ENCODE data around the gene TEX28.
"Not testable (repeated sequence)": the region's sequence is repeated elsewhere in the genome, so short reads cannot be mapped to it uniquely, and the experiment has no call there.

TEX28 gene

GRCh38 chrX:154294791-154295574 lies at the start of gene TEX28:
TEX28 (minus strand) TSS chrX:154295124; CDS start chrX:154292117, 3,007 bp downstream.
- Mint-ChIP-seq H3K9me3 (no peaks in the 10 kb centered on the region), H3K36me3 (no peaks in the 10 kb centered on the region), H3K4me3 (no peak within 1 kb of the TSS), H3K27ac (no peak within 1 kb of the TSS), H3K4me1 (no peaks in the 10 kb centered on the region), H3K27me3 (no peaks in the 10 kb centered on the region)
- CTCF ChIA-PET, result no interaction called here
- DNase-seq, result no peak

GRCh38 chrX:154343620-154344019 lies 48.7 kb upstream of the TEX28 start:
- H3K36me3 Mint-ChIP-seq, CTCF ChIA-PET, H3K27ac Mint-ChIP-seq, H3K27me3 Mint-ChIP-seq, H3K4me3 Mint-ChIP-seq, H3K9me3 Mint-ChIP-seq, DNase-seq: not testable (repeated sequence)
- H3K4me1 Mint-ChIP-seq, result peaks cover 12% of the 10 kb centered on the region

GRCh38 chrX:154343063-154343462 lies 48.1 kb upstream of the TEX28 start:
- CTCF ChIA-PET, H3K27ac Mint-ChIP-seq, H3K9me3 Mint-ChIP-seq, H3K4me1 Mint-ChIP-seq, H3K4me3 Mint-ChIP-seq, H3K36me3 Mint-ChIP-seq, DNase-seq, H3K27me3 Mint-ChIP-seq: not testable (repeated sequence)

- DNase-seq, H3K36me3 Mint-ChIP-seq, H3K9me3 Mint-ChIP-seq, CTCF ChIA-PET, H3K27ac Mint-ChIP-seq, H3K27me3 Mint-ChIP-seq, H3K4me3 Mint-ChIP-seq, H3K4me1 Mint-ChIP-seq: not testable (repeated sequence)
Observed at GRCh38 chrX:154341399-154342298, 46.7 kb upstream of the TEX28 start.

- Mint-ChIP-seq H3K27ac (no peak overlapping the region), H3K36me3 (no peaks in the 10 kb centered on the region), H3K4me3 (no peak overlapping the region), H3K9me3 (no peaks in the 10 kb centered on the region), H3K4me1 (peaks cover 24% of the 10 kb centered on the region), H3K27me3 (no peaks in the 10 kb centered on the region)
- DNase-seq, result no peak
- CTCF ChIA-PET, result no interaction called here
Observed at GRCh38 chrX:154334496-154334895, 39.6 kb upstream of the TEX28 start.

- no peaks in the 10 kb centered on the region for H3K27me3 Mint-ChIP-seq
- CTCF ChIA-PET, result no interaction called here
- H3K9me3 Mint-ChIP-seq, result no peaks in the 10 kb centered on the region
- H3K27ac Mint-ChIP-seq, result peak overlapping the region; percentile 40
- H3K4me1 Mint-ChIP-seq, result peaks cover 26% of the 10 kb centered on the region
- DNase-seq, result no peak
- H3K4me3 Mint-ChIP-seq, result no peak overlapping the region
- no peaks in the 10 kb centered on the region for H3K36me3 Mint-ChIP-seq
Observed at GRCh38 chrX:154333837-154334271, 38.9 kb upstream of the TEX28 start.

GRCh38 chrX:154333116-154333515 lies 38.2 kb upstream of the TEX28 start:
- H3K4me3 Mint-ChIP-seq, result no peak overlapping the region
- no peaks in the 10 kb centered on the region for H3K27me3 Mint-ChIP-seq
- peaks cover 4% of the 10 kb centered on the region for H3K36me3 Mint-ChIP-seq
- CTCF ChIA-PET, result no interaction called here
- H3K27ac Mint-ChIP-seq, result no peak overlapping the region
- peaks cover 31% of the 10 kb centered on the region for H3K4me1 Mint-ChIP-seq
- H3K9me3 Mint-ChIP-seq, result no peaks in the 10 kb centered on the region
- DNase-seq, result no peak

GRCh38 chrX:154332561-154332960 lies 37.6 kb upstream of the TEX28 start:
- Mint-ChIP-seq H3K27ac (no peak overlapping the region), H3K27me3 (no peaks in the 10 kb centered on the region), H3K9me3 (no peaks in the 10 kb centered on the region), H3K4me3 (no peak overlapping the region), H3K4me1 (peaks cover 37% of the 10 kb centered on the region), H3K36me3 (peaks cover 4% of the 10 kb centered on the region)
- CTCF ChIA-PET, result no interaction called here
- DNase-seq, result no peak

- no peak for DNase-seq
- H3K4me3 Mint-ChIP-seq, result no peak overlapping the region
- H3K9me3 Mint-ChIP-seq, result no peaks in the 10 kb centered on the region
- H3K4me1 Mint-ChIP-seq, result peaks cover 56% of the 10 kb centered on the region
- CTCF ChIA-PET, result no interaction called here
- peaks cover 4% of the 10 kb centered on the region for H3K36me3 Mint-ChIP-seq
- no peaks in the 10 kb centered on the region for H3K27me3 Mint-ChIP-seq
- H3K27ac Mint-ChIP-seq, result no peak overlapping the region
Observed at GRCh38 chrX:154329294-154329693, 34.4 kb upstream of the TEX28 start.

- no peak for DNase-seq
- H3K27ac Mint-ChIP-seq, result peak overlapping the region; percentile 75
- peaks cover 4% of the 10 kb centered on the region for H3K36me3 Mint-ChIP-seq
- no peaks in the 10 kb centered on the region for H3K9me3 Mint-ChIP-seq
- H3K27me3 Mint-ChIP-seq, result no peaks in the 10 kb centered on the region
- CTCF ChIA-PET, result no interaction called here
- H3K4me1 Mint-ChIP-seq, result peaks cover 50% of the 10 kb centered on the region
- no peak overlapping the region for H3K4me3 Mint-ChIP-seq
Observed at GRCh38 chrX:154328646-154329045, 33.7 kb upstream of the TEX28 start.

GRCh38 chrX:154327038-154327820 lies 32.3 kb upstream of the TEX28 start:
- CTCF ChIA-PET, result interaction anchor here (0.6 to 2.4 kb wide), 4 partner anchors 10 to 251 kb away, joined by 3 to 11 read pairs (median 6); no protein-coding TSS in a partner anchor
- DNase-seq, result peak; percentile 72
- peak overlapping the region; percentile 92 for H3K27ac Mint-ChIP-seq

GRCh38 chrX:154325541-154325940 lies 30.6 kb upstream of the TEX28 start:
- DNase-seq, result no peak
- Mint-ChIP-seq H3K27me3 (peaks cover 5% of the 10 kb centered on the region), H3K36me3 (peaks cover 4% of the 10 kb centered on the region), H3K4me3 (no peak overlapping the region), H3K4me1 (peaks cover 62% of the 10 kb centered on the region), H3K27ac (no peak overlapping the region), H3K9me3 (no peaks in the 10 kb centered on the region)
- CTCF ChIA-PET, result interaction anchor here (1.8 to 2.4 kb wide), 2 partner anchors 8 to 10 kb away, joined by 5 to 11 read pairs; no protein-coding TSS in a partner anchor

More at GRCh38 chrX:154327038-154327820, 32.3 kb upstream of the TEX28 start:
- Mint-ChIP-seq H3K4me1 (peaks cover 51% of the 10 kb centered on the region), H3K9me3 (no peaks in the 10 kb centered on the region), H3K36me3 (peaks cover 4% of the 10 kb centered on the region), H3K4me3 (peak overlapping the region; percentile 62), H3K27me3 (no peaks in the 10 kb centered on the region)

- Mint-ChIP-seq H3K27me3 (peaks cover 12% of the 10 kb centered on the region), H3K4me1 (peaks cover 64% of the 10 kb centered on the region), H3K9me3 (no peaks in the 10 kb centered on the region), H3K4me3 (no peak overlapping the region), H3K36me3 (peaks cover 1% of the 10 kb centered on the region), H3K27ac (no peak overlapping the region)
- CTCF ChIA-PET, result interaction anchor here (0.9 to 1.3 kb wide), 2 partner anchors 9 to 12 kb away, joined by 3 read pairs; no protein-coding TSS in a partner anchor
- no peak for DNase-seq
Observed at GRCh38 chrX:154323537-154323936, 28.6 kb upstream of the TEX28 start.

GRCh38 chrX:154322890-154323289 lies 28.0 kb upstream of the TEX28 start:
- Mint-ChIP-seq H3K27me3 (peaks cover 12% of the 10 kb centered on the region), H3K9me3 (no peaks in the 10 kb centered on the region), H3K4me1 (peaks cover 60% of the 10 kb centered on the region), H3K4me3 (no peak overlapping the region), H3K36me3 (no peaks in the 10 kb centered on the region), H3K27ac (no peak overlapping the region)
- no peak for DNase-seq
- CTCF ChIA-PET, result interaction anchor here (0.9 to 1.3 kb wide), 2 partner anchors 9 to 12 kb away, joined by 3 read pairs; no protein-coding TSS in a partner anchor
